Globus pallidus (tissue), 1 donor: Measurements from ENCODE around the gene CAMK2D.

ENCODE experiments used
- DNase-seq: peaks from one replicate; pipeline ENCODE4 v3.0.0-alpha.2; 2015; ENCODE audit warnings: low spot score

Gene CAMK2D

DNA sequence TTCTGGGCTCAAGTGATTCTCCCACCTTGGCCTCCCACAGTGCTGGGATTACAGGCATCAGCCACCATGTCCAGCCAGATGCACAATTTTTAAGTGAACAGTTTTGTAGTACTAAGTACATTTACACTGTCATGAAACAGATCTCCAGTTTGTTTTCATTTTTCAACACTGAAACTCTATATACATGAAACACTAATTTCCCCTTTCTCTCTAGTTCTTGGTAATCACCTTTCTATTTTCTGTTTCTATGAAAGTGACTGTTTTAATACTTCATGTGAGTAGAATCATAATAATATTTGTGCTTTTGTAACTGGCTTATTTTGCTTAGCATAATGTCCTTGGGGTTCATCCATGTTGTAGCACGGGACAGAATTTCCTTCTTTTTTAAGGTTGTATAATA is 237.4 kb downstream of the CAMK2D start:
- no peak for DNase-seq

DNA sequence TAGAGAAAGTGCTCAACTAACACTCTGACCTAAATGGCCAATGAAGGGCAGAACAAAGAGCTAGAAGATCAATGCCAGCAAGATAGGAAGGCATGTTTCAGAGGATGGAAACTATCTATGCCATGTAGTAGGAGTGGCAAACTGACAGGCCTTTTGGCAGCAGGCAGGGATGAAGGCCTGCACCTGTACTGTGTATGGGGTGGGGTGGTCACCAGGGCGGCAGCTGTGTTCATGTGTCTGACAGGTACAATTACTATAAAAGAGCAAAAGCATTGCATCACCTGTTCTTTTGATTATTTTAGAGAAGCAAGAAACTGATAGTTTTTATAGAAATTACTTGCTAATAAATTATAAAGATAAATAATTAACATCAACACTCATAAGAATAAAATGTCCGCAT is 239.1 kb downstream of the CAMK2D start:
- no peak for DNase-seq

DNA sequence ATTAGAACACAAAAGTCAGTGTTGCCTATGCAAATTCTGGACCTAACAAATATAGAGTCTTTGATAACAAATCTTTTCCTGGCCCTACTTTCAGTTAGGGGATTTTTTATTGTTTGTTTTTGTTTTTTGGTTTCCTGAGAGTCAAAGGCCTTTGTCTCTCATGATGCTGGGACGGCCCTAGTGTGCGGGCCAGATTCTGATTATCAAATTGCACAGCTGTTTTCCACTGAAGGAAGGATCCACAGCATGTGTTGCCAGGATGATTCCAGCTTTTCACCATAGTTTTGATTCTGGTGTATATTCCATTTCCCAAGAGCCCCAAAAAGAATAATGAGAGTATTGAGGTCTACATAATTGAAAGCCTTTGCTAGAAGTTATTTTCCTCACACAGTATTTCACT is 248.2 kb downstream of the CAMK2D start:
- no peak for DNase-seq

DNA sequence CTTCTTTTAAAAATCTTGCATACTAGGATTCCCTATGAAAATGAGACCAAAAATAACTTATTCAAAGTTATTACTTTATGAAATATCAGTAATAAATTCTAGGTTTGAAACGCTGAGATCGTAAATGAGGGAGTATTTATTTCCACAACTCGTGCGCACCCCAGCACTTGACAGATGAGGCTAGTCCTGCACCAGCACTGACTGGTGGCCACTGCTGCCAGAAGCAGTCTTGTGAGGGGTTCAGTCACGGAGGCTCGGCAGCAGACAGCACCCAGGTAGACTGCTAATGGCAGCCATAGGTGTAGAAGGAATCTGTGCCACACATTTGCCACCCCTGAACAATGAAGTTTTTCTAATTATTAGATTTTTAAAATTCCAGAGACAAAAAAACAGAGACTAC is 248.7 kb downstream of the CAMK2D start:
- DNase-seq, result no peak

DNA sequence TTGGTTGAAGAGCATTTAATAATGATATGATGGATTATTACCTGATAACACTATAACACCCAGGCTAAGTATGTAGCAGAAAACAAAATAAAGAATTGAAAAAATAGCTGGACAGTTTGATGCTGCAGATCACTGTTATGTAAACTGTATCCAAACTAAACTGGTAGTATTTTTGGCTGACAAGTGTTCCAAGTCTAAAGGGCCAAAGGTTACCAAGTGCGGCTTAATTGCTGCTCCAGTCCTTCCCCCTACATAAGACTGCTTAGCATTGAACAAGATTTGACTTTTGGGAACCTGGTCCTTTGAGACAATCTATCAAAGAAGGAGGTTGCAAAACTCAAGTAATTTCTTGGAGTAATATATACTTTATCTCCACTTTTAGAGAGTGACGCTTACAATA is 249.6 kb downstream of the CAMK2D start:
- DNase-seq, result no peak

DNA sequence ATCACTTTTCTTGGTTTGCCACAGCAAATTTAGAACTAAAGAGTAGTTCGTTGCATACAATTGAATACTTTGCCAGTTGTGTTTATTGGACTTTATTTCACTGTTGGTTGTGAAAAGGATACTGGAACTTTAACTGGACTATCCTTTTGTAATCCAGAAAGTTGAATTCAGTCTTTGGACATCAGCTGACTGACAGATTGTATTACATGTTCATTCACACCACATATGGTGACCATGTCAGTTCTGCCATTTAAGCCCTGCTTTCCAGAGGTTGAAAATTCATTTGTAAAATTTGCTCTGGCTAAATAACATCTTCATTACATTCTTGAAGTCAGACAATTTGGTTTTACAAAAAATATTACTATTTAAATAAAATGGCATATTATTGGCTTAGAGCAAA is 251.7 kb downstream of the CAMK2D start:
- DNase-seq, result no peak

DNA sequence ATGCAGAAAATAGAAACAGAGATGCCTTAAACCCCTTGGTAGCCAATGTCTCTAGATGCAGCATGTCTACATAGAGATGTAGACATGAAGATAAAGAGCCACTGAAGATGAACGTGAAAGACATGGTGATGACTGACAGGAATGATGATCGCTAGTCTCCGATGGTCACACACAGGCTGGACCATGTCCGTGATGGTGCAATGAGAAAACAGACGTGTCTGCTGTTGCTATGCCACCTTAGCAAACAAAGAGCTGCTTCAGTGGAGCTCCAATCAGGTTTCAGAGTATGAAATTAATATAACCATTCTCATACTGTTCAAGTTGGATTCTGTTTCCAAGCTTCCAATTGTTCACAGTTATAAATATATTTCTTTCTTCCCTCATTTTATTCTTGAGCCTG is 256.5 kb downstream of the CAMK2D start:
- DNase-seq, result no peak

DNA sequence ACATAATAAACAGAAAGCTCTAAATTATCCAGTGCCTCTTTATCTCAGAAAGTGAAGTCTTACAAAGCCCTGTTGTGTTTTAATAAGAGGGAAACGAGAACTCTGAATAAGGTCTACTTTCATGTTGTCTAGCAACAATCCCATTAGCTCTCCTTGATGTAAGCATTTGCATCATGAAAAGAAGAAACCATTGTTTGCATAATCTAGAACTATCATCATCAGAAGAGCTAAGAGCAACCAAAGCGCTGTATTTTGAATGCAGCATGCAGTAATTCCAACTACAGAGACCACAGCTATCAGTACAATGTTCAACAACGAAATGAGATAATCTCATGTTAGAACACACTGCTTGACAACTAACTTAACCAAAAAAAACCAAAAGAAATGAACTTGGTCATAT is 257.1 kb downstream of the CAMK2D start:
- no peak for DNase-seq

DNA sequence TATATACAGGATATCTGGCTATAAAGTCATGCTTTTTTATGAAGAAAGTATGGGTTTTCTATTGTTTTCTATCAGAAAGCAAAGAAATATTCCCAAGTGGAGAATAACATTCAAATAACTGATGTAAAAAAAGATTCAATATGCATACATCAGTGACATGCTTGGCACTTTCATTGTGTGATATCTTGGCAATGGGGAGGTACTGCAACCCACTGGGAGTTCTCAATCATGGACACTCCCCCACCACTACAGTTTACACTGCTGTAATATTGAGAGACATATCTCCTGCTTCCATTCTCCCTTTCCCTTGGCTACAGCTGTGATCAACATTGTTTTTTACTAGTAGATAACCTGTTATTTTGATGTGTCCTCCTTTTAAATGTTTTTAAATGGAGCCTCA is 257.8 kb downstream of the CAMK2D start:
- DNase-seq, result no peak

DNA sequence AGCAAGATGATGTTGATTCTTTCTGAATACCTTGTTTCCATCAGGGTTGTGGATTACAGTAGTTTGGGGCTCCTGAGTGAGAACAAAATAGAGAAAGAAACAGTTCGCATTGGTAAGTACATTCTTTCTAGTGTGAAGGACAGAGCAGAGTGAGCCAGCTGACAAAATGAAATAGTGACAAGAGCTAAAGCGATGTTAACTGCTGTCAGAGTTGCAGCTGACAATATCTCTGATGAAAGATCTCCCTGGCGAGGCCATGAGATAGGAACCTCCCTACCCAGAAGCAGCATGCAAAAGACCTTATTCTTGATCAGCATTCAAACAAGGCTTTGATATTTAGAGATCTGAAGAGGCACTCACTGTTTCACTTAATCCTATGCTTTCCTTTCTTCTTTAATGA is 258.6 kb downstream of the CAMK2D start:
- no peak for DNase-seq

DNA sequence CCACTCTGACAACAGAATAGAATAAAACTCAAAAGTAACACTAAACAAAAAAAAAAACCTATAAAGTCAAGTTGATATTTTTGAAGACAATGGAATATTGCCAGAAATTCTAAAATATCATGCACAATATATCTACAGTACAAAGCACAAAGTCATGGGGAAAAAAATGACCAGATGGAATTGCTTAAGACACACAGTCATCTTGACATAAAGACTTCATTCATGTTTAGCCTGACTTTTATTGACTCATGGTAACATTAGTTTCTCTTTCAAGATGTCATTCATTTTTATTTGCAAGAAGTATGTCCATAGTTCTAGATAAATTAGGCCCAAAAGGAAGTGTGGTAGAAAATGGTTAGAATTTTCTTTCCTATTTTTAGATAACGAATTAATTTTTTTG is 259.1 kb downstream of the CAMK2D start:
- no peak for DNase-seq

DNA sequence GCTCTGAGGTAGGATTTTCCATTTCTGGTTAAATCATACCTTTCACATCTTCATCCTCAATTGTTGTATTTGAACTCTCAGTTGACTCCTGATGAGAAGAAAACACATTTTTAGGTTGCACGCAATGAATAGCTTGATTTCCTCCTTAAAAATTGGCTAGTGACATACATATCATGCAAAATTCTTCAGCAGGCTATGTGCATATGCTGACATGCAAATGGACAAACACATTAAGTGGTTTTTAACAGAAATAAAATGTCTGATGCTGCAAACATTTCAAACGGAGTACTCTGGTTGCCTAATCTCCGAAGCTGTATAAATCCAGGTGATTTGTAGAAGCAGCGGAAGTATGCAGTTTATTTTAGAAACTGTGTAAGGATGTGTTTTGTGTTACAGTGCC is 261.1 kb downstream of the CAMK2D start:
- no peak for DNase-seq

DNA sequence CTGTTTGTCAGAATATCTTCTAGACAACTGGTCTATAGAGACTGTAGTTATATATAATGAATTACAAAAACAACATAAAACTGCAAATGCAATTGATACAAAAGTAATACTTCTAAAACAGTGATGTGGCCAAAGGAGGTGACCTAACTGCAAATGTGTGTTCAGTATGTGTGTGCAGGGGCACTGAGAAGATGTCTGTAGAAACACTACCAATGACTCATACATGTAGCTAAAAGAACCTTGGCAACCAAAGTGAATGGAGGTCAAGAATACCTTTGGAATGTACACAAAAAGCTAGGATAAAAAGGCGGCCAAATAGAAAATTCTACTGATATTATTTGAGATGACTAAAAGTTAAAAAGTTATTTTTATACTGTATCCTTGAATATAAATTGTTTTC is 261.8 kb downstream of the CAMK2D start:
- DNase-seq, result no peak

DNA sequence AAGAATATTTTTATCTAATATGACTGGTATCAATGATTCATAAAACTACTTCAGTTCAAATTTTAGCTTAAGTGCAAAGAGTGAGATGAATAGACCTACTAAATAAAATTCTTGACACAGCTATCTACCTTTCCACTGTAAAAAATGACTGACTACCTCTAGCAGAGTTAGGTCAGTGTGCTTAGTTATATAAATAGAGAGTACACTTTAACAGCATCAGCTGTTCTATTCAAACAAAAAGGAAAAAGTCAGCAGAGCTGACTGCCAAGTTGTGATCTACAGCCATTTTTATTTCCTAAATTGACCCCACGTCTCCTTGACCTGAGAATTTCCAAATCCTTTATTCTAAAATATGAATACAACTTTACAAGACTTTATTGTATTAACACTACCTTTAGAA is 262.4 kb downstream of the CAMK2D start:
- no peak for DNase-seq

DNA sequence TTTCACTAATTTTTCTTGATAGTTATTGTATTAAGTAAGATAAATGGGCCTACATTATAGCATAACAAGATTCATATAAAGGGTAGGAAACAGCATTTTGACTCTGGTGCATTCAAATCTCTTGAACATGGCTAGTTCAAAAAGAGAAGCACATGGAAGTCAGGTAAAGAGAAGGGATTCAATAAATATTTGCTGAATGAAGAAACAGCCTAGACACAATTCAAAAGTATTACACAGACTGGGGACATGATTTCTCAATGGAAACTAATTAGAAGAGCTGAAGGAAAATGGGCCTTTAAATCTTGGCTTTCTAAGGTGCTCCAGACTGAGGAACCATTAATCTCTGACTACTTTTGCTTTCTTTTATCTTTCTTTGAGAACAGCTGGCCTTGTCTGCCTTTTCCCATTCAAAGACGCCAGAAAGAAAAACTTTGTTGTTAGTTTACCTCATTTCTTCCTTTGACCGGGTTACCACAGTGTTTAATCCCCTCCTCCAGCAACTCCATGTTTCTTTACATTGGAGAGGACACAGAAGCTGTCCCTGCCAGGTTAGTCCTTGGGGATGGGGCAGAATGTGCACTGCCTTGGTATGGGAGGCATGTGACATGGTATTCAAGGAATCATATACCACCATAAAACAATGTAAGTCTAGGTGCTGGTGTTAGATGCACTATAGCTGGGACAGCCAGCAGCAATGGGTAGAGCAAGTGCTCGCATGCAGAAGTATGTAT is 264.2 kb downstream of the CAMK2D start:
- DNase-seq, result no peak

DNA sequence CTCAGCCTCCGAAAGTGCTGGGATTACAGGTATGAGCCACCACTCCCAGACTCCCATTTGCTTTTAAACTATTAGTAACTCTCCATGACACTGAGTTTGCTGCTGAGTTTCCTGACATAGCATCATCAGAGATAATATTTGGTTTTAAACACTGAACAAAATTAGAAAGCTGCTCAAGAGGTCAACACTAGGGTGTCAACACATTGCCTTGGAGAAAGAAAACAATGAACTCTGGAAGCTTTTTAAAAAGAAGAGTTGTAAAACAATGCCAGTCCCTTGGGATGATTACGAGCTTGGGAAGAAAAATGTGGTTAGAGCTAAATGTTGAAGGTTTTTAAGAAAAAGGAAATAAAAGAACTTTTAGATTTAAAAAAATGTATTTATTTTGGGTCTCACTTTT is 264.8 kb downstream of the CAMK2D start:
- DNase-seq, result no peak

DNA sequence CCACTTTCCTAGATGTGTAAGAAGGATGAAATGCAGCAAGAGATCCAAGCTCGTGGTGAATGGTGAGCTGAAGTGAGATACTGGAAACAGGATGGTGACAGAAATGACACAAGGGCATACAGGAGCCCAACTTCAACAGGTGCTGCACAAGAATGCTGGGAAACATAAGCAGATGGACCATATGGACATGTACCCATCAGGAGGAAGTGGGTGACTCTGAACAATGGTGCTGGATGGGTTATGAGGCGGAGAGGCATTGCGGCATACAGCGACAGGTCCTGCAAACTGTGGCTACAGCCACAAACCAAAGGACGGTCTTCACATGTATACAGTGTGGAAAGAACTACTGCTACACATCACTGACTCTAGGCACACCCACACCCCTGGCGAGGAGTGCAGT is 265.7 kb downstream of the CAMK2D start:
- DNase-seq, result no peak

DNA sequence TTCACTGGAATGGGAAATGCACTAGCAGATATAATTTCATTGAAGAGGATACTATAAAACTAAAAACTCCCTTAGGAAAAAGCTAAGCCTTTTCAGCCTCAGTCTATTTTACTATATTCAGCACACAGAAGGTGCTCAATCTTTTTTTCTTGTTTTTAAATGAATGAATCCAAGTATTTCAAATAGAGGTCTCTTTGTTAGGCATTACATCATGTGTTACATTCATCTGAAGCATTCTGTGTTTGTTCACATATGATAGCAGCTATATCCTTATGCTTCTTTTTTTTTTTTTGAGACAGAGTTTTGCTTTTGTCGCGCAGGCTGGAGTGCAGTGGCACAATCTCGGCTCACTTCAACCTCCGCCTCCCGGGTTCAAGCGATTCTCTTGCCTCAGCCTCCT is 278.4 kb downstream of the CAMK2D start:
- peak; percentile 48 for DNase-seq

DNA sequence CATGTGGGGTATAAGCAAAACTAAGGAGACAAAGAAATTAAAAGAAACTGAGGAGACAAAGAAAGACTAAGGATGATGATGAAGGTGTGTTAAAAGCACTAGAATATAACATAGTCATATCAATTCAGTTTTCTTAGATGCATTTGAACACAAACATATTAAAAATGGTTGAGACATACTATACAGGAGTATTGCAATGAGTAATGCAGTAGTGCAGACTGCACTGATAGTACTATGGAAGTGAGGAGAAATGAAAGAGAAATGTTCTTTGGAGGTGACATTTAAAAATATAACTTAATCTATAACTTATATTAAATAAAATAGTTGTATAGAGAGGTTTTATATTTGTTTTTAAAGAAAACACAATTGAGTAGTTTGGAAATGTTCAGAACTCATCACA is 279.2 kb downstream of the CAMK2D start:
- DNase-seq, result no peak

DNA sequence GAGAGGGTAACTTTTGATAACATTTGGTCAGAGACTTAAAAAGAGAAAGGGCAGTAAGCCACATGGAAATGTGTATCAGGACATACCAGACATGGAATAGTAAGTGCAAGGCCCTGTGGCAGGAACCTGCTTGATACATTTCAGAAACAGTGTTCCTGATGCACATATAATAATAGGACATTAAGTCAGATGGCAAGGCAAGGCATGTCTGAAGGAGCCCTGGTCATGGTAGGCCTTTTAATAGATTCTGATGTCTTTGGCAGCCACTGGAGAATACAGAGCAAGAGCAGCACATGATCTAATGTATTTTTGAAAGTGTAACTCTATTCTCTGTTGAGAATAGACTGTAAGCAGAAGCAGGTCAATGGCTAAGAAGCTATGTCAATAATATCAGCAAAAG is 279.7 kb downstream of the CAMK2D start:
- DNase-seq, result no peak

DNA sequence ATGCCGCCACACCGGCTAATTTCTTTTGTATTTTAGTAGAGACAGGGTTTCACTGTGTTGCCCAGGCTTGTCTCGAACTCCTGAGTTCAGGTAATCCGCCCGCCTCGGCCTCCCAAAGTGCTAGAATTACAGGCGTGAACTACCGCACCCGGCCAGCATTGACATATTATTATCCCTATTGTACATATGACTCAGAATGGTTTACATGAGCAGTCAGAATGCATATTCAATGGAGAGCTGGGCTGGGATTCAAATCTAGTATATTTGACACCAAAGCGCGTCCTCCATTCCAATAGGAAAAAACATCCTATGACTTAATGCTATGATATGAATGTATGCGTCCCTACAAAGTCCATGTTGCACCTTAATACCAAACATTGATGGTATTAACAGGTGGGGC is 281.4 kb downstream of the CAMK2D start:
- no peak for DNase-seq

DNA sequence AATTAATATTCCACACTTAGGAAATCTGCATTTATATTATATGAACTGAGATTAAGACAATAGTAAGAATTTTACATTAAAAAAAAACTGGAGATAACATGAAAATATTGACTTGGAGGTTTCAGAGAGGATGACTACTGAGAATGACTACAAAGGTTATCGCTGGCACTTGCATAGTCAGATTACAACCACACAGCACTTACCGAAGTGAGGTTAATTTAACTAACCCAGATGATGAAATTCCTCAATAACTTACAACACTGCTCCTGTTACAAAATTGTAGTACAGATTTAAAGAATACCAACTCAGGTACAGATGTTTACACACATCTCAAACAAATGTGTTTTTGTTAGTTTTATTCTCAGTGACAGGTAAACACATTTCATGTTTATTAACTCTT is 283.5 kb downstream of the CAMK2D start:
- DNase-seq, result no peak

DNA sequence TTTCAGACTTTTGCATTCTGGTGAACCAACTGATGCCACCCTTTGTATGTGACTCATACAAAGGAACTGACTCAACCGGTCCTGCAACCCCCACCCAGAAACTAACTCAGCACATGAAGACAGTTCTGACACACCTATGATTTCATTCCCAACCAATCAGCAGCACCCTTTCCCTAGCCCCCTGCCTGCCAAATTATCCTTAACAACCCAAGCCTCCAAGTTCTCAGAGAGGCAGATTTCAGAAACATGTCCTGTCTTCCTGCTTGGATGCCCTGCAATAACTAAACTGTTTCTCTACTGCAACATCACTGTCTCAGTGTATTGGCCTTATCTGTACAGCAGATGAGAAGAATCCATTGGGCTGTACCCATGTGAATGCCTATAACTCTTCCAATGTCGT is 284.7 kb downstream of the CAMK2D start:
- no peak for DNase-seq

DNA sequence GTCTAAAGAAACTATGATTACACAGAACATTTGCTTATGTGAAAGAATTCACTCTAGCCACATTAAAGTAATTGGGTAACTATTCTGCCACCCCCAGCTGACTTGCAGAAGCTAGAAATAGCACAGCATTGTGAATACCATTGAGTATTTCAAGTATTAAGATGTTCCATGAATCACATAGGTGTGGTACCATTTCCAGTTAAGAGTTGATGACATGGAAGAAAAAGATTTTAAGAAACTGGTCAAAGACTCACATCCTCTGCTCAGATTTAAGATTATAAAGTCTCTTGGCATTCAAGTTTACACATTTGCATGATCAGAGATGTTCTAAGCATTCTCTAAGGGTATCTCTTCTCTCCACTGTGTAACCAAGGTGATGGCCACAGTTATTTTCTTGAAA is 287.5 kb downstream of the CAMK2D start:
- DNase-seq, result no peak

DNA sequence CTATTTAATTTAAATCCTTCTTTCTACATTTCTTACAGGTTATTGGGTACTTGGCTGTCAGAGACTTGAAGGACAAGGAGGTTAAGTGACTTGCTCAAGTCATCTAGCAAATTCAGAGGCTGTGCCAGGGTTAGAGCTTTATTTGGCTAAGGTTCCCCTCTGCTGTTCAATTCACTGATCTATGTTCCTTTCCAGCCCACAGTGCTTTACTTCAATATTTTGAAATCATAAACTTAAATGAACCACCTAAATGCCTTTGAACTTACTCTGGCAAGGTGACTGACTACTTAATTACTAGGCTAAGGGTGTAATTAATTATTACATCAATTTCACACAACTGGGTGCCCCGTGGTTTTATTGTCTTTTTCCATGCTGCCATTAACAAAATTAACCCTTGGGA is 288.7 kb downstream of the CAMK2D start:
- DNase-seq, result no peak
